Urothelium cell line (cell line): ENCODE data around the gene CRY2.
"Not testable (repeated sequence)": the region's sequence is repeated elsewhere in the genome, so short reads cannot be mapped to it uniquely, and the experiment has no call there.

ENCODE experiments used
- DNase-seq: peaks from one replicate; pipeline ENCODE4 v3.0.0; 2011; ENCODE audit warnings: low spot score, mixed read lengths
- FAIRE-seq: peaks from 2 replicates; lab custom pipeline; 2011; peaks lifted over from hg19 to GRCh38; lab: Jason Lieb, UNC

CRY2 gene

GRCh38 chr11:45846974-45847910 is at the start of gene CRY2:
CRY2 (plus strand) TSS chr11:45847475; CDS start chr11:45847491, 16 bp downstream.
- peak; percentile 93 for FAIRE-seq

GRCh38 chr11:45798793-45799441 is 48.4 kb upstream of the CRY2 start:
- FAIRE-seq: no peak
- no peak for DNase-seq

More at GRCh38 chr11:45846974-45847910, at the start of gene CRY2:
- DNase-seq: peak; percentile 99

GRCh38 chr11:45799562-45799961 is 47.7 kb upstream of the CRY2 start:
- FAIRE-seq: no peak
- no peak for DNase-seq

- no peak for FAIRE-seq
- DNase-seq: no peak
These were observed 47.0 kb upstream of the CRY2 start for GRCh38 chr11:45800261-45800660.

- FAIRE-seq: no peak
- no peak for DNase-seq
These were observed 45.5 kb upstream of the CRY2 start for GRCh38 chr11:45801723-45802315.

- no peak for FAIRE-seq
These were observed 44.6 kb upstream of the CRY2 start for GRCh38 chr11:45802531-45803317.

DNA sequence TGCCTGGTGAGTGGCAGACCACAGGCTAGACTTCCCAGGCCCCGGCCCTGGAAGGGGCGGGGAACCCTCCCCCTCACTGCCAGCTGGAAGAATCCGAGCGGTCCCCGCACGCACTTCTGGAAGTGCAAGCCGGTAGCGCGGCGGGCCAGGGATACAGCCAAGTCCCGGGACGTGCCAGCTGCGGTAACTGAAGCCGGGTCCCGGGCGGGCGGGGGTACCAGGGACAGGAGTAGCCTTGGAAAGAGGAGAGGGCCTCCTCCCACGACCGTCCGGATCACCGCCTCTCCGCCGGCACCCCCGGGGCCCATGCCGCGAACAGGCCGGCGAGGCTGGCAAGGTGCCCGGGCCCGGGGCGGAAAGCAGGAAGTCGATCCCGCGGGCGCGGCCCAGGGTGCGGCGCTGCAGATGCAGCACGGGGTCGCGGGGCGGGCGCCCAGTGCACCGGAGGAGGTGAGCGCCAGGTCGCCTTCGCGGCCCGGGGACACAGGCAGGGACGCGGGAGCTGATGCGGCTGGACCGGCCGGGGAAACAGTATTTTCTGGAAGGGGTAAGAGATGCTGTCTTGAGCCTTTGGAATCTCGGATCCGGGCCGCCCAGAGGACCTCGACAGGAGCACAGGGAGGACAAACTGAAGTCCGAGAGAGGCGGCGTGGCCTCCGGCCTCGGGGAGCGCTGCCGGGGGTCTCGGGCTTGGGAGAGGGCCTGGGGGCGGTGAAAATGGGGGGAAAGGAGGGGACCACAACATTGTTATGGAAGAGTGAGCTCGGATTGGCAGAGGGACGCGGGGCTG is 43.1 kb upstream of the CRY2 start:
- no peak for FAIRE-seq
- DNase-seq: peak; percentile 79

More at GRCh38 chr11:45802531-45803317, 44.6 kb upstream of the CRY2 start:
- DNase-seq: no peak

GRCh38 chr11:45804761-45805304 is 42.4 kb upstream of the CRY2 start, which contains the start of gene SLC35C1:
SLC35C1 (plus strand) TSS chr11:45805149; CDS start chr11:45805802, 653 bp downstream.
- DNase-seq (peak; percentile 98), FAIRE-seq (no peak)

GRCh38 chr11:45805305-45806071 is 41.8 kb upstream of the CRY2 start:
- DNase-seq (peak; percentile 47), FAIRE-seq (no peak)

DNA sequence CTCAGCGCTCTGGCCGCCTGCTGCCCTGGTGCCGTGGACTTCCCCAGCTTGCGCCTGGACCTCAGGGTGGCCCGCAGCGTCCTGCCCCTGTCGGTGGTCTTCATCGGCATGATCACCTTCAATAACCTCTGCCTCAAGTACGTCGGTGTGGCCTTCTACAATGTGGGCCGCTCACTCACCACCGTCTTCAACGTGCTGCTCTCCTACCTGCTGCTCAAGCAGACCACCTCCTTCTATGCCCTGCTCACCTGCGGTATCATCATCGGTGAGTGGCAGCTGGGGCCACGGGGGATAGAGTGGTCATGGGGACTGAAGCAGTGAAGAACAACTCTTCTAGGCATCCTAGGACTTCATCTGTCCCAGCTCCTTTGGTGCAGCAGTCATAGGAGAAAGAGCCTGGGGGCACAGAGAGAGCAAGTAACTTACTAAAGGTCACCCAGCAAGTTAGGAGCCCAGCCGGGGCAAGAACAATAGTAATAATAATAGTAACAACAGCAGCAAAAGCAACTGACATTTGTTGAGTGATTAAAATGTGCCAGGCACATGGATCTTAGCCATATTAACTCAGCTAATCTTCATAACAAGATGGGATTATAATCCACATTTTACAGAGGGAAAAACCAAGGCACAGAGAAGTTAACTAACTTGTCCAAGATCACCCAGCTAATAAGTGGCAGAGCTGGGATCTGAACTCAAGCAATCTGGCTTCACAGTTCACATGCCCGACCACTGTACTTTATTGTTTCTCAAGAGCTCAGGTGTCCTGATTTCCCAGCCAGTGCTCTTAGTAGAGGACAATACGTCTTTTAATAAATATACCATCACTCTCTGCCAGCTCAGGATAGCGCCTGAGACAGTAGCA is 41.0 kb upstream of the CRY2 start:
- no peak for FAIRE-seq
- no peak for DNase-seq

GRCh38 chr11:45806937-45807791 is 40.1 kb upstream of the CRY2 start:
- no peak for FAIRE-seq
- DNase-seq: no peak

- DNase-seq (no peak), FAIRE-seq (no peak)
These were observed 39.5 kb upstream of the CRY2 start for GRCh38 chr11:45807792-45808238.

- not testable (repeated sequence) for DNase-seq, FAIRE-seq
These were observed 38.8 kb upstream of the CRY2 start for GRCh38 chr11:45808427-45808826.

GRCh38 chr11:45809456-45810395 is 37.5 kb upstream of the CRY2 start:
- FAIRE-seq (no peak), DNase-seq (no peak)

DNA sequence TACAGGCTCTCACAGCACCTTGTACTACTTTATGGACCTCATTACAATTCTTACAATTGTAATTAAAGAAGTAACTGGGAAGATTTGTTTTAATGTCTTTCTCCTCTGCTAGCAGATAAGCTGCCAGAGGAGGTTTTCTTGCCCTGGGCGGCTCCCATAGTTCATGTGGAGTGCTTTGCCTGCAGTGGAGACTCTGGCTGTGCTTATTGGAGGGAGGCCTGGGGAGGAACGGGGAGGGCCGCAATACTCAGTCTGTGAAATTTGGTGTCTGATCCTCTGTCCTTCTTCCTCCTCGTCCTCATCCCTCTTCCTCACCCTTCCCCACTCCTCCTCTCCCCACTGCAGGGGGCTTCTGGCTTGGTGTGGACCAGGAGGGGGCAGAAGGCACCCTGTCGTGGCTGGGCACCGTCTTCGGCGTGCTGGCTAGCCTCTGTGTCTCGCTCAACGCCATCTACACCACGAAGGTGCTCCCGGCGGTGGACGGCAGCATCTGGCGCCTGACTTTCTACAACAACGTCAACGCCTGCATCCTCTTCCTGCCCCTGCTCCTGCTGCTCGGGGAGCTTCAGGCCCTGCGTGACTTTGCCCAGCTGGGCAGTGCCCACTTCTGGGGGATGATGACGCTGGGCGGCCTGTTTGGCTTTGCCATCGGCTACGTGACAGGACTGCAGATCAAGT is 36.7 kb upstream of the CRY2 start:
- FAIRE-seq: no peak
- DNase-seq: no peak
